Vagina (tissue), 2 donors: ENCODE results near the gene ADO.

ENCODE experiments used
- POLR2A ChIP-seq, 2 donors: fragments of 450-650 bp; IDR thresholded peaks; one replicate each; pipeline ENCODE4 v1.6.1; 2017; ENCODE audit warnings: antibody characterized with exemption in 2 of 2, mild to moderate bottlenecking in 2 of 2, moderate library complexity in 2 of 2
- TF ChIP-seq, protein P1 (sequence below), 3 experiments: fragments of 450-650 bp in 2 of 3; fragments of 200-600 bp in 1 of 3; sonication (generic) in 1 of 3; IDR thresholded peaks; one replicate each; pipeline ENCODE4 v1.5.1; 2017 to 2019; ENCODE audit warnings: antibody characterized with exemption in 3 of 3, mild to moderate bottlenecking in 2 of 3, moderate library complexity in 2 of 3

DNA sequence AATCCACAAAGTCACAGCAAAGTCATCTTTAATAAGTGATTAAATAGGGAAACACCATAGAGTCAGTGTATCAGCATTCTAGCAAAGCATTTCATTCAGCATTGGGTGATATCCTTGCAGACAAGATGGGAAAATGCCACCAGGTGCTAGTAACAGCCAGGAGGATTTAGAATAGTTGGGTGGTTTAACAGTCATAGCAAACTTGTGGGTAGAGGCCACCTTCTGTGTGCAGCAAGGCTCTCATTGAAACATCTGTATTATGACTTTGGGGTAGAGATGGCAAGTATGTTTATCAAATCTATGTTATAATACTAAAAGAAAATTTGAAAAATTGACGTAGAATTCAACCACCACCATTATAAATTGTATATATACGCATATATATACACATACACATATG, 26.4 kb upstream of the ADO start:
- TF ChIP-seq, protein P1, sequence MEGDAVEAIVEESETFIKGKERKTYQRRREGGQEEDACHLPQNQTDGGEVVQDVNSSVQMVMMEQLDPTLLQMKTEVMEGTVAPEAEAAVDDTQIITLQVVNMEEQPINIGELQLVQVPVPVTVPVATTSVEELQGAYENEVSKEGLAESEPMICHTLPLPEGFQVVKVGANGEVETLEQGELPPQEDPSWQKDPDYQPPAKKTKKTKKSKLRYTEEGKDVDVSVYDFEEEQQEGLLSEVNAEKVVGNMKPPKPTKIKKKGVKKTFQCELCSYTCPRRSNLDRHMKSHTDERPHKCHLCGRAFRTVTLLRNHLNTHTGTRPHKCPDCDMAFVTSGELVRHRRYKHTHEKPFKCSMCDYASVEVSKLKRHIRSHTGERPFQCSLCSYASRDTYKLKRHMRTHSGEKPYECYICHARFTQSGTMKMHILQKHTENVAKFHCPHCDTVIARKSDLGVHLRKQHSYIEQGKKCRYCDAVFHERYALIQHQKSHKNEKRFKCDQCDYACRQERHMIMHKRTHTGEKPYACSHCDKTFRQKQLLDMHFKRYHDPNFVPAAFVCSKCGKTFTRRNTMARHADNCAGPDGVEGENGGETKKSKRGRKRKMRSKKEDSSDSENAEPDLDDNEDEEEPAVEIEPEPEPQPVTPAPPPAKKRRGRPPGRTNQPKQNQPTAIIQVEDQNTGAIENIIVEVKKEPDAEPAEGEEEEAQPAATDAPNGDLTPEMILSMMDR (IDR thresholded peaks at IDR 0.05) = no peak
- no peak for TF ChIP-seq POLR2A (IDR thresholded peaks at IDR 0.05)
